K562 (cell line): Measurements from ENCODE around the gene UQCC2. TPM values are rescaled to one million over a fixed set of nuclear protein-coding genes. Genes with fewer than 3 reads are reported as not detected.

Experiments
- BRD9 ChIP-seq: fragments of 450-650 bp; IDR thresholded peaks from 2 replicates; pipeline ENCODE4 v1.6.1; 2018; ENCODE audit warnings: low read depth; ENCODE audit not compliant: partially characterized antibody
- CBFB ChIP-seq: sonication (generic); formaldehyde crosslinking; IDR thresholded peaks from 2 replicates; pipeline ENCODE4 v1.4.0; 2020; ENCODE audit warnings: mild to moderate bottlenecking, missing genetic modification reagents
- ETV1 ChIP-seq: fragments of 450-650 bp; conservative IDR thresholded peaks from 2 replicates; pipeline ENCODE4 v1.6.1; 2016; ENCODE audit warnings: missing genetic modification characterization, control low read depth, low read depth, missing compliant biosample characterization
- FOXA3 ChIP-seq, 2 experiments: fragments of 450-650 bp in 1 of 2; sonication (generic) in 1 of 2; formaldehyde crosslinking; IDR thresholded peaks in 1 of 2; conservative IDR thresholded peaks in 1 of 2; 2 replicates each; pipeline versions ENCODE4 v1.4.0 to v1.8.0; 2020 to 2022; ENCODE audit warnings: mild to moderate bottlenecking in 2 of 2, missing genetic modification reagents in 1 of 2
- GTF3C2 ChIP-seq: IDR thresholded peaks from 3 replicates; pipeline ENCODE4 v1.6.1; 2011; ENCODE audit warnings: borderline replicate concordance, mild to moderate bottlenecking, moderate library complexity; ENCODE audit not compliant: insufficient read length; ENCODE audit errors: extremely low read depth
- IRF1 ChIP-seq: sonication (generic); formaldehyde crosslinking; IDR thresholded peaks from 2 replicates; pipeline ENCODE4 v1.8.0; 2022; ENCODE audit warnings: missing genetic modification reagents, mild to moderate bottlenecking, borderline replicate concordance
- MYNN ChIP-seq, 2 experiments: sonication (generic); formaldehyde crosslinking in 1 of 2; IDR thresholded peaks; 2 replicates each; pipeline versions ENCODE4 v1.5.0 to v1.6.1; 2016 to 2020; ENCODE audit warnings: antibody characterized with exemption in 1 of 2, missing genetic modification reagents in 1 of 2
- NFXL1 ChIP-seq: fragments of 450-650 bp; formaldehyde crosslinking; IDR thresholded peaks from 2 replicates; pipeline ENCODE4 v1.4.0; 2021; ENCODE audit warnings: mild to moderate bottlenecking
- POLR2H ChIP-seq: IDR thresholded peaks from 2 replicates; pipeline ENCODE4 v1.6.1; 2016; ENCODE audit warnings: missing genetic modification characterization, low read depth, mild to moderate bottlenecking, control low read depth, missing compliant biosample characterization, moderate library complexity
- REST ChIP-seq, 2 experiments: fragments of 450-650 bp; formaldehyde crosslinking in 1 of 2; IDR thresholded peaks; 2 replicates each; pipeline versions ENCODE4 v1.4.0 to v1.6.1; 2014 to 2020; ENCODE audit warnings: mild to moderate bottlenecking in 2 of 2, borderline replicate concordance in 1 of 2, low read depth in 1 of 2
- TAF1 ChIP-seq: IDR thresholded peaks from 2 replicates; pipeline ENCODE4 v1.6.1; 2011; ENCODE audit warnings: mild to moderate bottlenecking, low read length, moderate library complexity; ENCODE audit not compliant: insufficient read depth, control insufficient read depth, severe bottlenecking; ENCODE audit errors: extremely low read depth
- ZNF431 ChIP-seq: sonication (generic); formaldehyde crosslinking; IDR thresholded peaks from 2 replicates; pipeline ENCODE4 v1.8.0; 2022; ENCODE audit warnings: mild to moderate bottlenecking, missing genetic modification reagents
- polyA plus RNA-seq, 8 experiments: library from polyadenylated mRNA; depleted of rRNA in 4 of 8; stranded (reverse) in 5 of 8; unstranded in 3 of 8; fragments of >200 nt; fragmentation: Nextera tagmentation in 2 of 8; fragmentation: Illumina TruSeq in 1 of 8; extraction: Ambion mirVana in 2 of 8; extraction: Trizol in 1 of 8; gene quantifications; 2 replicates each; pipeline versions ENCODE4 v1.2.1 to v1.2.3, GENCODE V29; 2011 to 2014; ENCODE audit warnings: inconsistent platforms in 1 of 8, missing spikeins in 1 of 8
- total RNA-seq, 7 experiments: library from RNA; depleted of rRNA in 6 of 7; stranded (reverse); fragments of >200 nt in 6 of 7; fragmentation: Illumina TruSeq in 2 of 7; extraction: Trizol in 2 of 7; gene quantifications; 2 replicates each; pipeline versions ENCODE4 v1.2.1 to v1.2.3, GENCODE V29; 2011 to 2021; ENCODE audit warnings: low replicate concordance in 1 of 7

UQCC2 gene
- total and polyA plus RNA-seq, 9 of the 15 experiments (the other 6 are each of a cell fraction or from before 2014, with no cell fraction given): 58.5 to 927 (median 158) TPM

- TF ChIP-seq REST (IDR thresholded peaks at IDR 0.05; ENCODE audit: borderline replicate concordance): peak; percentile 75; the same call in 1 of the 2 replicates
- no peak for TF ChIP-seq REST (CRISPR knock-in tag; IDR thresholded peaks at IDR 0.05; ENCODE audit: low read depth)
- TF ChIP-seq MYNN (IDR thresholded peaks at IDR 0.05): no peak
- TF ChIP-seq MYNN (CRISPR knock-in tag; IDR thresholded peaks at IDR 0.05): no peak
- TF ChIP-seq TAF1: peak; percentile 98
- TF ChIP-seq CBFB: no peak
- TF ChIP-seq BRD9: peak; percentile 36
- TF ChIP-seq ZNF431 (CRISPR knock-in tag): no peak
- TF ChIP-seq POLR2H (tag): peak; percentile 95
- no peak for TF ChIP-seq NFXL1 (CRISPR knock-in tag)
- TF ChIP-seq GTF3C2: no peak
- TF ChIP-seq ETV1 (tag): no peak
- TF ChIP-seq IRF1: no peak
- TF ChIP-seq FOXA3 (CRISPR knock-in tag; conservative IDR thresholded peaks at IDR 0.05 in 1 of 2, IDR thresholded peaks at IDR 0.05 in 1 of 2): 0 out of 4 replicates have a peak, but pooled peaks of 1 of the 2 experiments have one; percentile 36
These were observed at the start of gene UQCC2 (continued) for GRCh38 chr6:33711140-33712129.
